K562 (cell line): ENCODE data around the gene ZDHHC14. TPM values are rescaled to one million over a fixed set of nuclear protein-coding genes. Genes with fewer than 3 reads are reported as not detected.
A peak's percentile ranks its signal among the peaks of the same experiment; 100 is the strongest.

Experiments
- ATAC-seq: fragments of 200-7000 bp; cut with Tn5 transposase; 3 replicates; pipeline ENCODE4 v1.9.1; 2020; ENCODE audit warnings: moderate library complexity
- BruUV-seq: library from RNA; stranded (reverse); fragments of 400-500 nt; replicated peaks from 2 replicates; lab custom pipeline; 2021; lab: Mats Ljungman, UMichigan
- CTCF ChIA-PET: fragments of 300-600 bp; formaldehyde crosslinking; extraction: SDS; loops from one replicate; lab custom pipeline; 2021; ENCODE audit warnings: low intra/inter-chr PET ratio; lab: Yijun Ruan, JAX
- POLR2A ChIA-PET: fragments of 300-600, 350-650 bp; sonication (Branson Sonifier 250); formaldehyde crosslinking; extraction: SDS; loops from one replicate; lab custom pipeline; 2021; ENCODE audit warnings: antibody characterized with exemption, inconsistent platforms; lab: Yijun Ruan, JAX
- DNase-seq, 4 experiments: peaks; one replicate each; pipeline versions ENCODE4 v3.0.0 to v3.0.0-alpha.2; 2011 to 2018; ENCODE audit warnings: low spot score in 3 of 4, mixed read lengths in 3 of 4; ENCODE audit errors: extremely low read depth in 1 of 4
- FAIRE-seq: peaks from 2 replicates; lab custom pipeline; 2011; peaks lifted over from hg19 to GRCh38; lab: Jason Lieb, UNC
- H2AFZ ChIP-seq: 2 replicates; pipeline ENCODE4 v1.6.0; 2011; ENCODE audit warnings: low read depth, low read length, control low read depth, inconsistent platforms
- H3K27ac ChIP-seq: fragments of 200-600 bp; 3 replicates; pipeline ENCODE4 v1.8.0; 2011; ENCODE audit warnings: low read depth, mild to moderate bottlenecking, control low read depth, inconsistent platforms, low read length, moderate library complexity, mixed read lengths; ENCODE audit errors: extremely low read depth
- H3K27me3 ChIP-seq, 2 experiments: fragments of 300-600 bp in 1 of 2; 2 replicates in 1 of 2; 3 replicates in 1 of 2; pipeline versions ENCODE4 v1.6.0 to v1.8.0; 2011; ENCODE audit warnings: inconsistent platforms in 2 of 2, low read length in 2 of 2, mild to moderate bottlenecking in 1 of 2, mixed read lengths in 1 of 2, moderate library complexity in 1 of 2; ENCODE audit not compliant: control insufficient read depth in 2 of 2, insufficient read depth in 2 of 2
- H3K36me3 ChIP-seq: fragments of 300-600 bp; 3 replicates; pipeline ENCODE4 v1.8.0; 2011; ENCODE audit warnings: mild to moderate bottlenecking, low read length, inconsistent platforms; ENCODE audit not compliant: control insufficient read depth, insufficient read depth
- H3K4me1 ChIP-seq, 2 experiments: fragments of 200-600 bp in 1 of 2; replicated peaks in 1 of 2; 2 replicates in 1 of 2; 3 replicates in 1 of 2; pipeline versions ENCODE4 v1.5.1 to v1.8.0; 2011; ENCODE audit warnings: inconsistent platforms in 2 of 2, low read length in 2 of 2, mild to moderate bottlenecking in 1 of 2, mixed read lengths in 1 of 2, moderate library complexity in 1 of 2; ENCODE audit not compliant: control insufficient read depth in 2 of 2, insufficient read depth in 2 of 2
- H3K4me2 ChIP-seq: 2 replicates; pipeline ENCODE4 v1.6.1; 2011; ENCODE audit warnings: low read length, control low read depth, inconsistent platforms, mixed read lengths; ENCODE audit not compliant: insufficient read depth
- H3K4me3 ChIP-seq: fragments of 200-600 bp; sonication (generic), shearing (Covaris generic); 2 replicates; pipeline ENCODE4 v1.5.1; 2016; ENCODE audit warnings: control low read depth, inconsistent platforms
- H3K79me2 ChIP-seq: fragments of 200-600 bp; 3 replicates; pipeline ENCODE4 v1.8.0; 2011; ENCODE audit warnings: low read length, inconsistent platforms; ENCODE audit not compliant: control insufficient read depth, insufficient read depth
- H3K9ac ChIP-seq, 2 experiments: 2 replicates each; pipeline versions ENCODE4 v1.6.0 to v1.6.1; 2011; ENCODE audit warnings: low read depth in 2 of 2, low read length in 2 of 2, control low read depth in 1 of 2, inconsistent platforms in 1 of 2, mild to moderate bottlenecking in 1 of 2, mixed read lengths in 1 of 2; ENCODE audit not compliant: insufficient read depth in 1 of 2
- H3K9me1 ChIP-seq: one replicate; pipeline ENCODE4 v1.6.0; 2011; ENCODE audit warnings: inconsistent platforms, mild to moderate bottlenecking, low read length, moderate library complexity; ENCODE audit not compliant: control insufficient read depth, insufficient read depth
- H3K9me3 ChIP-seq: replicated peaks from 2 replicates; pipeline ENCODE4 v1.5.1; 2011; ENCODE audit warnings: low read depth, low read length, inconsistent platforms; ENCODE audit not compliant: control insufficient read depth, insufficient read depth
- H4K20me1 ChIP-seq: replicated peaks from 2 replicates; pipeline ENCODE4 v1.6.1; 2011; ENCODE audit warnings: low read length, inconsistent platforms, mixed read lengths; ENCODE audit not compliant: control insufficient read depth, insufficient read depth
- CEBPB ChIP-seq: fragments of 450-650 bp; IDR thresholded peaks from 2 replicates; pipeline ENCODE4 v1.6.1; 2016; ENCODE audit warnings: missing genetic modification characterization, missing compliant biosample characterization
- CEBPG ChIP-seq, 3 experiments: fragments of 200-800 bp in 1 of 3; sonication (Bioruptor generic) in 1 of 3; sonication (generic) in 1 of 3; formaldehyde crosslinking in 1 of 3; IDR thresholded peaks in 2 of 3; conservative IDR thresholded peaks in 1 of 3; 2 replicates each; pipeline versions ENCODE4 v1.6.1 to v1.8.0; 2016 to 2022; ENCODE audit warnings: missing compliant biosample characterization in 2 of 3, missing genetic modification characterization in 2 of 3, mild to moderate bottlenecking in 1 of 3, missing genetic modification reagents in 1 of 3
- IRF9 ChIP-seq: fragments of 450-650 bp; IDR thresholded peaks from 2 replicates; pipeline ENCODE4 v1.6.1; 2016; ENCODE audit warnings: missing biosample characterization, missing genetic modification characterization
- MIER1 ChIP-seq: fragments of 450-650 bp; IDR thresholded peaks from 2 replicates; pipeline ENCODE4 v1.6.1; 2016; ENCODE audit warnings: antibody characterized with exemption, mild to moderate bottlenecking, low read depth
- PHTF2 ChIP-seq: fragments of 250-450 bp; sonication (Bioruptor Pico); IDR thresholded peaks from 2 replicates; pipeline ENCODE4 v1.5.0; 2021; ENCODE audit warnings: mild to moderate bottlenecking
- SPI1 ChIP-seq: IDR thresholded peaks from 2 replicates; pipeline ENCODE4 v1.6.1; 2011; ENCODE audit warnings: low read depth, low read length, control low read depth, borderline replicate concordance
- ZNF12 ChIP-seq: sonication (generic); formaldehyde crosslinking; IDR thresholded peaks from 2 replicates; pipeline ENCODE4 v1.4.0; 2020; ENCODE audit warnings: mild to moderate bottlenecking, missing genetic modification reagents
- WGBS: fragments of 100-300 bp; shearing (Covaris generic); methylation state at CpG from one replicate; pipeline ENCODE4 v1.1.6; 2016; ENCODE audit warnings: low coverage, mixed read lengths; ENCODE audit not compliant: insufficient coverage; ENCODE audit errors: missing lambda C conversion rate; 5-methylcytosine and 5-hydroxymethylcytosine counted together
- in situ Hi-C: fragments of 300-500 bp; cut with MboI; formaldehyde crosslinking; loops from 4 replicates; pipeline ENCODE4 v1.15.0; 2018; ENCODE audit warnings: inconsistent platforms, mixed read lengths
- intact Hi-C: fragments of 100-400 bp; cut with micrococcal nuclease; formaldehyde crosslinking; loops from 2 replicates; pipeline ENCODE4 v1.14.2; 2022
- polyA plus RNA-seq, 8 experiments: library from polyadenylated mRNA; depleted of rRNA in 4 of 8; stranded (reverse) in 5 of 8; unstranded in 3 of 8; fragments of >200 nt; fragmentation: Nextera tagmentation in 2 of 8; fragmentation: Illumina TruSeq in 1 of 8; extraction: Ambion mirVana in 2 of 8; extraction: Trizol in 1 of 8; gene quantifications; 2 replicates each; pipeline versions ENCODE4 v1.2.1 to v1.2.3, GENCODE V29; 2011 to 2014; ENCODE audit warnings: inconsistent platforms in 1 of 8, missing spikeins in 1 of 8
- total RNA-seq, 7 experiments: library from RNA; depleted of rRNA in 6 of 7; stranded (reverse); fragments of >200 nt in 6 of 7; fragmentation: Illumina TruSeq in 2 of 7; extraction: Trizol in 2 of 7; gene quantifications; 2 replicates each; pipeline versions ENCODE4 v1.2.1 to v1.2.3, GENCODE V29; 2011 to 2021; ENCODE audit warnings: low replicate concordance in 1 of 7

ZDHHC14 gene
- total and polyA plus RNA-seq, 9 of the 15 experiments (the other 6 are each of a cell fraction or from before 2014, with no cell fraction given): 0.92 to 23.1 (median 13.8) TPM

- Histone ChIP-seq H4K20me1 (no peaks in the 10 kb centered on the region), H3K9ac (no peak overlapping the region), H3K4me2 (no peak overlapping the region), H3K27me3 (no peaks in the 10 kb centered on the region), H3K27ac (no peak overlapping the region), H3K9me1 (no peaks in the 10 kb centered on the region), H3K4me1 (peaks cover 4 to 6% of the 10 kb centered on the region in 2 experiments; a peak in 4 of 5 replicates), H3K4me3 (no peak overlapping the region), H3K79me2 (no peaks in the 10 kb centered on the region), H3K9me3 (no peaks in the 10 kb centered on the region), H2AFZ (no peak overlapping the region), H3K36me3 (no peaks in the 10 kb centered on the region; the same call in 2 of the 3 replicates)
- in situ Hi-C loops: no loop called here
- FAIRE-seq: no peak
- 79% methylated on average over 12 of the region's 12 CpGs for WGBS
- ChIA-PET POLR2A (no interaction called here), CTCF (no interaction called here)
- ATAC-seq: no peak
- no TSS peak for BruUV-seq
- TF ChIP-seq SPI1 (peak; percentile 71; the same call in 1 of the 2 replicates), MIER1 (no peak), IRF9 (tag) (peak; percentile 62; the same call in 1 of the 2 replicates), ZNF12 (CRISPR knock-in tag) (no peak), PHTF2 (CRISPR knock-in tag) (no peak), CEBPB (tag) (peak; percentile 96), CEBPG (CRISPR knock-in tag; IDR thresholded peaks at IDR 0.05) (peak; percentile 60; the same call in 1 of the 2 replicates), CEBPG (tag; conservative IDR thresholded peaks at IDR 0.05 in 1 of 2, IDR thresholded peaks at IDR 0.05 in 1 of 2) (peak; percentile 78 to 97)
- DNase-seq: no peak
- intact Hi-C loops: no loop called here
Measured at GRCh38 chr6:157607317-157608109, 226.5 kb downstream of the ZDHHC14 start.
